GM12865 (cell line): ENCODE results near the gene OR10H2.
A peak's percentile ranks its signal among the peaks of the same experiment; 100 is the strongest.
"Not testable (repeated sequence)": the region's sequence is repeated elsewhere in the genome, so short reads cannot be mapped to it uniquely, and the experiment has no call there.

Source experiments
- DNase-seq: peaks from one replicate; pipeline ENCODE4 v3.0.0; 2010; ENCODE audit warnings: low read depth
- H3K4me3 ChIP-seq: 2 replicates; pipeline ENCODE4 v1.5.1; 2011; ENCODE audit warnings: mild to moderate bottlenecking, low read depth, low read length, control low read depth
- CTCF ChIP-seq: IDR thresholded peaks from 2 replicates; pipeline ENCODE4 v1.5.1; 2011; ENCODE audit warnings: low read length, control low read depth, low read depth, inconsistent platforms; ENCODE audit not compliant: insufficient read depth; ENCODE audit errors: missing control alignments

The OR10H2 gene

GRCh38 chr19:15727724-15728123, at the start of gene OR10H2:
TSS of gene OR10H2 (plus strand) at chr19:15728024. CDS start at chr19:15728044, 20 bp downstream.
- H3K4me3 ChIP-seq: no peak within 1 kb of the TSS
- TF ChIP-seq CTCF: no peak

GRCh38 chr19:15679089-15679488, 48.7 kb upstream of the OR10H2 start:
- no peak overlapping the region for H3K4me3 ChIP-seq
- no peak for DNase-seq
- no peak for TF ChIP-seq CTCF

More at GRCh38 chr19:15727724-15728123, at the start of gene OR10H2:
- no peak for DNase-seq

- H3K4me3 ChIP-seq, DNase-seq: not testable (repeated sequence)
These were observed 48.0 kb upstream of the OR10H2 start for GRCh38 chr19:15679865-15680264.

GRCh38 chr19:15680478-15681322, 47.1 kb upstream of the OR10H2 start:
- TF ChIP-seq CTCF: no peak
- H3K4me3 ChIP-seq: no peak overlapping the region
- DNase-seq: no peak

- H3K4me3 ChIP-seq: no peak overlapping the region
- DNase-seq: no peak
- no peak for TF ChIP-seq CTCF
These were observed 44.4 kb upstream of the OR10H2 start for GRCh38 chr19:15683411-15683810.

GRCh38 chr19:15684828-15685227, 43.0 kb upstream of the OR10H2 start:
- TF ChIP-seq CTCF: no peak
- DNase-seq: no peak
- H3K4me3 ChIP-seq: no peak overlapping the region

- H3K4me3 ChIP-seq: no peak overlapping the region
- DNase-seq: peak; percentile 23
- TF ChIP-seq CTCF: no peak
These were observed 31.1 kb upstream of the OR10H2 start for GRCh38 chr19:15696654-15697194.
